K562 (cell line): Measurements from ENCODE around the gene SMIM29. TPM values are rescaled to one million over a fixed set of nuclear protein-coding genes. Genes with fewer than 3 reads are reported as not detected.

Experiments
- CHCHD3 ChIP-seq: fragments of 250-450 bp; sonication (Bioruptor Pico); IDR thresholded peaks from 2 replicates; pipeline ENCODE4 v2.1.2; 2022; ENCODE audit warnings: mild to moderate bottlenecking
- FOXJ2 ChIP-seq: fragments of 200-800 bp; sonication (Bioruptor generic); IDR thresholded peaks from 2 replicates; pipeline ENCODE4 v1.6.1; 2016; ENCODE audit warnings: missing genetic modification characterization, missing compliant biosample characterization
- HDAC3 ChIP-seq: fragments of 450-650 bp; IDR thresholded peaks from 2 replicates; pipeline ENCODE4 v1.6.1; 2018; ENCODE audit warnings: borderline replicate concordance, mild to moderate bottlenecking, moderate library complexity; ENCODE audit not compliant: partially characterized antibody
- NEUROD1 ChIP-seq: fragments of 150-350 bp; IDR thresholded peaks from 2 replicates; pipeline ENCODE4 v1.6.1; 2014; ENCODE audit warnings: borderline replicate concordance, low read length, low read depth; ENCODE audit not compliant: partially characterized antibody
- NFIC ChIP-seq: fragments of 450-650 bp; IDR thresholded peaks from 2 replicates; pipeline ENCODE4 v1.6.1; 2017; ENCODE audit warnings: mild to moderate bottlenecking, inconsistent platforms
- PATZ1 ChIP-seq: fragments of 250-450 bp; sonication (Bioruptor Pico); IDR thresholded peaks from 2 replicates; pipeline ENCODE4 v1.5.0; 2020; ENCODE audit warnings: mild to moderate bottlenecking, borderline replicate concordance
- PCBP1 ChIP-seq: fragments of 200-400 bp; formaldehyde crosslinking; IDR thresholded peaks from 2 replicates; pipeline ENCODE4 v1.6.1; 2018; ENCODE audit warnings: mild to moderate bottlenecking, low read depth, low read length; ENCODE audit not compliant: poor library complexity, severe bottlenecking
- TCF3 ChIP-seq: sonication (generic); formaldehyde crosslinking; IDR thresholded peaks from 2 replicates; pipeline ENCODE4 v1.4.0; 2020; ENCODE audit warnings: mild to moderate bottlenecking, missing genetic modification reagents
- TOE1 ChIP-seq, 2 experiments: fragments of 450-650 bp in 1 of 2; sonication (generic) in 1 of 2; formaldehyde crosslinking in 1 of 2; IDR thresholded peaks; 2 replicates each; pipeline versions ENCODE4 v1.7.1 to v1.8.0; 2016 to 2022; ENCODE audit warnings: borderline replicate concordance in 2 of 2, mild to moderate bottlenecking in 2 of 2, antibody characterized with exemption in 1 of 2, inconsistent platforms in 1 of 2, low read depth in 1 of 2, missing genetic modification reagents in 1 of 2, moderate library complexity in 1 of 2
- U2AF1 ChIP-seq: fragments of 200-400 bp; formaldehyde crosslinking; optimal IDR thresholded peaks from 2 replicates; pipeline ENCODE3; 2017; ENCODE audit warnings: mild to moderate bottlenecking, low read depth, low read length, moderate library complexity
- ZNF24 ChIP-seq: fragments of 450-650 bp; IDR thresholded peaks from 2 replicates; pipeline ENCODE4 v1.6.1; 2016
- ZNF644 ChIP-seq: fragments of 200-800 bp; sonication (Bioruptor generic); IDR thresholded peaks from 2 replicates; pipeline ENCODE4 v1.6.1; 2016; ENCODE audit warnings: low read depth, missing genetic modification characterization, missing compliant biosample characterization
- polyA plus RNA-seq, 8 experiments: library from polyadenylated mRNA; depleted of rRNA in 4 of 8; stranded (reverse) in 5 of 8; unstranded in 3 of 8; fragments of >200 nt; fragmentation: Nextera tagmentation in 2 of 8; fragmentation: Illumina TruSeq in 1 of 8; extraction: Ambion mirVana in 2 of 8; extraction: Trizol in 1 of 8; gene quantifications; 2 replicates each; pipeline versions ENCODE4 v1.2.1 to v1.2.3, GENCODE V29; 2011 to 2014; ENCODE audit warnings: inconsistent platforms in 1 of 8, missing spikeins in 1 of 8
- total RNA-seq, 7 experiments: library from RNA; depleted of rRNA in 6 of 7; stranded (reverse); fragments of >200 nt in 6 of 7; fragmentation: Illumina TruSeq in 2 of 7; extraction: Trizol in 2 of 7; gene quantifications; 2 replicates each; pipeline versions ENCODE4 v1.2.1 to v1.2.3, GENCODE V29; 2011 to 2021; ENCODE audit warnings: low replicate concordance in 1 of 7
- TF ChIP-seq, protein P1 (sequence below): fragments of 450-650 bp; IDR thresholded peaks from 2 replicates; pipeline ENCODE4 v1.6.1; 2018; ENCODE audit not compliant: partially characterized antibody

Gene SMIM29
- total and polyA plus RNA-seq, 9 of the 15 experiments (the other 6 are each of a cell fraction or from before 2014, with no cell fraction given): 6.5 to 36.7 (median 20.9) TPM

DNA sequence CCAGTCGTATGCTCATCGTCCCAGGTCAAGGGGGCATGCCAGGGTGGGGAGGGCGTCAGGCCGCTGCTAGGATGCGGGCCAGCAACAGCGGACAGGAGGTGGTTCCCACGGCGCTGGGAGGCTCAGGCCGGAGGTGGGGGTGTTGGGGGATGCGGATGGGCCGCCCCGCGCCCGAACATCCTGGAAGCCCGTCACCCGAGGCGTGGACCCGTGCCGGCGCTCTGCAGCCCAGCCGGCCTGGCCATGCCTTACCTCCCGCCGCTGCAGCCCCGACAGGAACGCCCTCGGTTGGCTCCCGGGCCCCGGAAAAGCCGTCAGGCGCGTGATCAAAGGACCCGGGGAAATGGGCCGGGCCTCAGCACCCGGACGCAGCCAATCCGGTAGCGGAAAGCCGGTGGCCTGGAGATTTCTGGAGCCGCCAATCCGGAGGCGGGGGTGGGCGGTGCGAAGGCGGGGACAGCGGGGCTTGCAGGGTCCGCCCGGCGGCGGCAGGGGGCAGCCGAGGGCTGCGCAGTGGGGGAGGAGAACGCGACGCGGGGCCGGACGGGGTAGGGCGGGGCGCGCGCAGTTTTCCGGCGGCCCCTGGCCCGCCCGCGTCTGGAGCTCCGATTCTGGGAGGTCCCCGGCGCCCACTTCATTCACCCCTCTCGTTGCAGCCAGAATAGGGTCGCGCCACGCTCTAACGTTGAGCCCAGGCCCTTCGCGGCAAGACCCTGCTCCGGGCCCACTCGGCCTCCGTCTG, at the start of gene SMIM29 (continued):
- TF ChIP-seq PATZ1 (CRISPR knock-in tag): no peak
- peak; percentile 78 for TF ChIP-seq PCBP1
- no peak; the same call in 1 of the 2 replicates for TF ChIP-seq CHCHD3
- no peak for TF ChIP-seq HDAC3
- TF ChIP-seq NEUROD1: peak; percentile 17
- peak; percentile 88 for TF ChIP-seq U2AF1
- TF ChIP-seq ZNF644 (tag): no peak
- peak; percentile 48 for TF ChIP-seq TCF3 (CRISPR knock-in tag)
- TF ChIP-seq, protein P1, sequence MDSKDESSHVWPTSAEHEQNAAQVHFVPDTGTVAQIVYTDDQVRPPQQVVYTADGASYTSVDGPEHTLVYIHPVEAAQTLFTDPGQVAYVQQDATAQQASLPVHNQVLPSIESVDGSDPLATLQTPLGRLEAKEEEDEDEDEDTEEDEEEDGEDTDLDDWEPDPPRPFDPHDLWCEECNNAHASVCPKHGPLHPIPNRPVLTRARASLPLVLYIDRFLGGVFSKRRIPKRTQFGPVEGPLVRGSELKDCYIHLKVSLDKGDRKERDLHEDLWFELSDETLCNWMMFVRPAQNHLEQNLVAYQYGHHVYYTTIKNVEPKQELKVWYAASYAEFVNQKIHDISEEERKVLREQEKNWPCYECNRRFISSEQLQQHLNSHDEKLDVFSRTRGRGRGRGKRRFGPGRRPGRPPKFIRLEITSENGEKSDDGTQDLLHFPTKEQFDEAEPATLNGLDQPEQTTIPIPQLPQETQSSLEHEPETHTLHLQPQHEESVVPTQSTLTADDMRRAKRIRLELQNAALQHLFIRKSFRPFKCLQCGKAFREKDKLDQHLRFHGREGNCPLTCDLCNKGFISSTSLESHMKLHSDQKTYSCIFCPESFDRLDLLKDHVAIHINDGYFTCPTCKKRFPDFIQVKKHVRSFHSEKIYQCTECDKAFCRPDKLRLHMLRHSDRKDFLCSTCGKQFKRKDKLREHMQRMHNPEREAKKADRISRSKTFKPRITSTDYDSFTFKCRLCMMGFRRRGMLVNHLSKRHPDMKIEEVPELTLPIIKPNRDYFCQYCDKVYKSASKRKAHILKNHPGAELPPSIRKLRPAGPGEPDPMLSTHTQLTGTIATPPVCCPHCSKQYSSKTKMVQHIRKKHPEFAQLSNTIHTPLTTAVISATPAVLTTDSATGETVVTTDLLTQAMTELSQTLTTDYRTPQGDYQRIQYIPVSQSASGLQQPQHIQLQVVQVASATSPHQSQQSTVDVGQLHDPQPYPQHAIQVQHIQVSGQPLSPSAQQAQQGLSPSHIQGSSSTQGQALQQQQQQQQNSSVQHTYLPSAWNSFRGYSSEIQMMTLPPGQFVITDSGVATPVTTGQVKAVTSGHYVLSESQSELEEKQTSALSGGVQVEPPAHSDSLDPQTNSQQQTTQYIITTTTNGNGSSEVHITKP: peak; percentile 48
- TF ChIP-seq ZNF24: no peak
- no peak for TF ChIP-seq FOXJ2 (tag)
- TF ChIP-seq TOE1 (IDR thresholded peaks at IDR 0.05; ENCODE audit: borderline replicate concordance): peak; percentile 88
- no peak; the same call in 1 of the 2 replicates for TF ChIP-seq TOE1 (CRISPR knock-in tag; IDR thresholded peaks at IDR 0.05; ENCODE audit: borderline replicate concordance, low read depth)
- TF ChIP-seq NFIC: no peak
